Uterine smooth muscle cell (primary cell): ENCODE data around the gene PGM1. TPM values are rescaled to one million over a fixed set of nuclear protein-coding genes. Genes with fewer than 3 reads are reported as not detected.

Experiments used
- total RNA-seq: library from RNA; depleted of rRNA; stranded (reverse); fragments of >200 nt; gene quantifications from 2 replicates; pipeline ENCODE4 v1.2.3, GENCODE V29; 2014

PGM1 gene
- 68.3 and 109 TPM in 2 replicates for total RNA-seq

DNA sequence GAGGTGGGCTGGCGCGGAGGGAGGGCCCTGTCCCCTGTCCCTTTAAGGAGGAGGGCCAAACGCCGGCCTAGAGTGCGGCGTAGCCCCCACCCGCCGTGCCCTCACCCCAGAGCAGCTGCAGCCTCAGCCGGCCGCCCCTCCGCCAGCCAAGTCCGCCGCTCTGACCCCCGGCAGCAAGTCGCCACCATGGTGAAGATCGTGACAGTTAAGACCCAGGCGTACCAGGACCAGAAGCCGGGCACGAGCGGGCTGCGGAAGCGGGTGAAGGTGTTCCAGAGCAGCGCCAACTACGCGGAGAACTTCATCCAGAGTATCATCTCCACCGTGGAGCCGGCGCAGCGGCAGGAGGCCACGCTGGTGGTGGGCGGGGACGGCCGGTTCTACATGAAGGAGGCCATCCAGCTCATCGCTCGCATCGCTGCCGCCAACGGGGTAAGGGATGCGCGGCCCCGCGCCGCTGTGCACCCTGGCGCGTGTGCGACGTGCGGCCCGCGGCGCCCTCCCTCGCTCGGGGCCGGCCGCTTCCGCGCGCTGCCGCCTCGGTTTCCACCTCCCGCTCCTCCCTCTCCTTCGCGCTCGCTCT lies at the start of gene PGM1:
TSS of gene PGM1 (plus strand) at position 109 of the 583 bp plus-strand sequence. CDS start at position 187, 78 bp downstream.

Other genes starting within 250 kb of the PGM1 start
- gene ALG6, start 225.8 kb upstream of the PGM1 start, total RNA-seq = 9.5 and 15.2 TPM in 2 replicates
- 22.2 and 38.8 TPM in 2 replicates for gene ITGB3BP, start 70.2 kb upstream of the PGM1 start, total RNA-seq
- 8.1 and 8.6 TPM in 2 replicates for gene EFCAB7, start 69.9 kb upstream of the PGM1 start, total RNA-seq
- gene ROR1, start 180.6 kb downstream of the PGM1 start, total RNA-seq = 2.5 and 3.4 TPM in 2 replicates